ENCODE measurements around the gene ZNF532. TPM values are rescaled to one million over a fixed set of nuclear protein-coding genes. Genes with fewer than 3 reads are reported as not detected.
A peak's percentile ranks its signal among the peaks of the same experiment; 100 is the strongest.
"Not testable (repeated sequence)": the region's sequence is repeated elsewhere in the genome, so short reads cannot be mapped to it uniquely, and the experiment has no call there.

The ZNF532 gene
- total RNA-seq, 1 donor: 49.6 TPM

DNA sequence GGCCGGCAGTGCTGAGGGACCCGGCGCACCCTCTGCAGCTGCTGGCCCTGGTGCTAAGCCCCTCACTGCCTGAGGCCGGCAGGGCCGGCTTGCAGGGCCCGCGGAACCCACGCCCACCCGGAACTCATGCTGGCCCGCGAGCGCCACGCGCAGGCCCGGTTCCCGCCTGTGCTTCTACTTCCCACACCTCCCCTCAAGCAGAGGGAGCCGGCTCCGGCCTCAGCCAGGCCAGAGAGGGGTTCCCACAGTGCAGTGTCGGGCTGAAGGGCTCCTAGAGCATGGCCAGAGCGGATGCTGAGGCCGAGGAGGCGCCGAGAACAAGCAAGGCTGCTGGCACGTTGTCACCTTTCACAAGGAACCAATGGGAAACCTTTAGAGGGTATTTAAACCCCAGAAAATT lies 36.8 kb upstream of the ZNF532 start:
- H3K9me3 ChIP-seq (ENCODE audit: low read depth, low read length): no peaks in the 10 kb centered on the region

DNA sequence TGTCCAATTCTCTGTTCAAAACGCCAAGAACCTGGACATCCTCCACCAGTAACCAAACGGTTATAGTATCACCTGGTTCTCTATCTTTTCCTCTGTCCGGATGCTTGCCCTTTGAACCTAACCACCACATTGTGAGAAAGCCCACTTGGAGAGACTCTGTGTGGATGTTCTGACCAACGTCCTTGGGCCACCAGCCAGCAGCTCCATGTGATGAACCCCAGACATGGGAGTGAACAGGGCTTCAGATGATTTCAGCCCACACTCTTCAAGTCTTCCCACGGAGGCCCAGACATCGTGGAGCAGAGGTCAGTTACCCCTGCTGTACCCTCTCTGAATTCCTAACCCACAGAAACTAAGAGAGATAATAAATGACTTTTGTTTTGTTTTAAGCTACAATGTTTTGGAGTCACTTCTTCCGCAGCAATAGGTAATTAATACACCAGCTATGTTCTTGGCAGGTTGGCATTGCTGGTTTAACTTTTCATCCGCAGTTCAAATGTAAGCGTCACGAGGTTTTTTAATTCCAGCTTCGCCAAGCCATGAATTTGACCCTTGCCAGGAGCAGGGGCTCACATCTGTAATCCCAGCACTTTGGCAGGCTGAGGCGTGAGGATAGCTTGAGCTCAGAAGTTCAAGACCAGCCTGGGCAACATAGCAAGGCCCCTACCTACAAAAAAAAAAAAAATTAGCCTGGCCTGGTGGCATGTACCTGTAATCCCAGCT lies 36.1 kb upstream of the ZNF532 start:
- H2AFZ ChIP-seq (ENCODE audit: low read length): no peak overlapping the region
- no peaks in the 10 kb centered on the region for H4K20me1 ChIP-seq (ENCODE audit: insufficient read depth, low read length)
- H3K4me3 ChIP-seq (ENCODE audit: insufficient read depth, low read length): no peak overlapping the region
- no peak overlapping the region for H3K4me2 ChIP-seq (ENCODE audit: insufficient read depth, low read length)
- H3K4me1 ChIP-seq (ENCODE audit: insufficient read depth, low read length): peaks cover 9% of the 10 kb centered on the region
- no peak for DNase-seq (ENCODE audit: insufficient read length, low spot score, missing footprints)
- no peak overlapping the region for H3K27ac ChIP-seq (ENCODE audit: low read depth, low read length)
- no peak for TF ChIP-seq CTCF (IDR thresholded peaks at IDR 0.05; ENCODE audit: extremely low read depth, low read depth, low read length)
- no peaks in the 10 kb centered on the region for H3K79me2 ChIP-seq (ENCODE audit: insufficient read depth, low read length)
- H3K27me3 ChIP-seq (ENCODE audit: insufficient read depth, low read length): no peaks in the 10 kb centered on the region
- H3K36me3 ChIP-seq (ENCODE audit: insufficient read depth, low read length): no peaks in the 10 kb centered on the region
- H3K9me3 ChIP-seq (ENCODE audit: low read depth, low read length): no peaks in the 10 kb centered on the region

More for the DNA sequence above, 36.8 kb upstream of the ZNF532 start:
- no peaks in the 10 kb centered on the region for H3K79me2 ChIP-seq (ENCODE audit: insufficient read depth, low read length)
- DNase-seq (ENCODE audit: insufficient read length, low spot score, missing footprints): no peak
- no peak overlapping the region for H2AFZ ChIP-seq (ENCODE audit: low read length)
- no peak overlapping the region for H3K27ac ChIP-seq (ENCODE audit: low read depth, low read length)
- H3K4me2 ChIP-seq (ENCODE audit: insufficient read depth, low read length): no peak overlapping the region
- H3K27me3 ChIP-seq (ENCODE audit: insufficient read depth, low read length): no peaks in the 10 kb centered on the region
- no peak overlapping the region for H3K4me3 ChIP-seq (ENCODE audit: insufficient read depth, low read length)
- peaks cover 9% of the 10 kb centered on the region for H3K4me1 ChIP-seq (ENCODE audit: insufficient read depth, low read length)
- H4K20me1 ChIP-seq (ENCODE audit: insufficient read depth, low read length): no peaks in the 10 kb centered on the region
- no peak for TF ChIP-seq CTCF (IDR thresholded peaks at IDR 0.05; ENCODE audit: extremely low read depth, low read depth, low read length)
- no peaks in the 10 kb centered on the region for H3K36me3 ChIP-seq (ENCODE audit: insufficient read depth, low read length)

GRCh38 chr18:58829263-58829662 lies 35.4 kb upstream of the ZNF532 start:
- Histone ChIP-seq H3K79me2 (ENCODE audit: insufficient read depth, low read length) (no peaks in the 10 kb centered on the region), H3K4me3 (ENCODE audit: insufficient read depth, low read length) (no peak overlapping the region), H3K9me3 (ENCODE audit: low read depth, low read length) (no peaks in the 10 kb centered on the region), H3K27ac (ENCODE audit: low read depth, low read length) (peak overlapping the region; percentile 14), H3K36me3 (ENCODE audit: insufficient read depth, low read length) (no peaks in the 10 kb centered on the region), H3K27me3 (ENCODE audit: insufficient read depth, low read length) (no peaks in the 10 kb centered on the region), H3K4me2 (ENCODE audit: insufficient read depth, low read length) (no peak overlapping the region), H2AFZ (ENCODE audit: low read length) (no peak overlapping the region), H4K20me1 (ENCODE audit: insufficient read depth, low read length) (no peaks in the 10 kb centered on the region), H3K4me1 (ENCODE audit: insufficient read depth, low read length) (peaks cover 9% of the 10 kb centered on the region)
- peak; percentile 75 for DNase-seq (ENCODE audit: insufficient read length, low spot score, missing footprints)
- no peak for TF ChIP-seq CTCF (IDR thresholded peaks at IDR 0.05; ENCODE audit: extremely low read depth, low read depth, low read length)

DNA sequence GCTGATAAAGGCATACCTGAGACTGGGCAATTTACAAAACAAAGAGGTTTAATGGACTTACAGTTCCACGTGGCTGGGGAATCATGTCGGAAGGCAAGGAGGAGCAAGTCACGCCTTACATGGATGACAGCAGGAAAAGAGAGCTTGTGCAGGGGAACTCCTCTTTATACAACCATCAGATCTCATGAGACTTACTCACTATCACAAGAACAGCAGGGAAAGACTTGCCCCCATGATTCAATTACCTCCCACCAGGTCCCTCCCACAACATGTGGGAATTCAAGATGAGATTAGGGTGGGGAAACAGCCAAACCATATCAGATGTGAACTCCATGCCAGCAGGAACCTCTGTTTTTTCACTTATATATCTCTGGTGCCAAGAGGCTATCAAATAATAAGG lies 34.8 kb upstream of the ZNF532 start:
- H3K36me3 ChIP-seq (ENCODE audit: insufficient read depth, low read length); H2AFZ ChIP-seq (ENCODE audit: low read length); H3K9me3 ChIP-seq (ENCODE audit: low read depth, low read length); DNase-seq (ENCODE audit: insufficient read length, low spot score, missing footprints); H3K4me1 ChIP-seq (ENCODE audit: insufficient read depth, low read length); H3K4me2 ChIP-seq (ENCODE audit: insufficient read depth, low read length); H3K4me3 ChIP-seq (ENCODE audit: insufficient read depth, low read length); H3K79me2 ChIP-seq (ENCODE audit: insufficient read depth, low read length); H4K20me1 ChIP-seq (ENCODE audit: insufficient read depth, low read length); H3K27me3 ChIP-seq (ENCODE audit: insufficient read depth, low read length): not testable (repeated sequence)
- H3K27ac ChIP-seq (ENCODE audit: low read depth, low read length): peak overlapping the region; percentile 14

Measured in osteoblast (primary cell).